PFSK-1 (cell line): ENCODE data around the gene UVRAG.

Experiments
- FOXP2 ChIP-seq: optimal IDR thresholded peaks from 2 replicates; pipeline ENCODE3; 2011; ENCODE audit warnings: borderline replicate concordance, control low read depth, inconsistent platforms; ENCODE audit not compliant: insufficient read depth; ENCODE audit errors: extremely low read length, extremely low read depth
- POLR2AphosphoS5 ChIP-seq: IDR thresholded peaks from 2 replicates; pipeline ENCODE4 v1.6.1; 2012; ENCODE audit warnings: low read depth, mild to moderate bottlenecking, control low read depth, low read length, moderate library complexity
- REST ChIP-seq, 2 experiments: IDR thresholded peaks; 2 replicates each; pipeline versions ENCODE4 v1.6.1 to v1.8.0; 2011 to 2012; ENCODE audit warnings: low read depth in 2 of 2, low read length in 2 of 2, control low read depth in 1 of 2, inconsistent platforms in 1 of 2, mild to moderate bottlenecking in 1 of 2, moderate library complexity in 1 of 2; ENCODE audit not compliant: insufficient read depth in 1 of 2
- SIN3A ChIP-seq: IDR thresholded peaks from 2 replicates; pipeline ENCODE4 v1.6.1; 2012; ENCODE audit warnings: mild to moderate bottlenecking, low read length, moderate library complexity, borderline replicate concordance; ENCODE audit not compliant: insufficient read depth
- TAF1 ChIP-seq: IDR thresholded peaks from 2 replicates; pipeline ENCODE4 v1.6.1; 2012; ENCODE audit warnings: low read length, control low read depth, borderline replicate concordance; ENCODE audit not compliant: insufficient read depth

UVRAG gene

GRCh38 chr11:75816561-75817239 lies 1.7 kb downstream of the UVRAG start:
- no peak for TF ChIP-seq FOXP2
- TF ChIP-seq TAF1, result no peak
- TF ChIP-seq REST (IDR thresholded peaks at IDR 0.05; ENCODE audit: insufficient read depth in 1 of 2, low read depth in 2 of 2, low read length in 2 of 2), result no peak
- TF ChIP-seq POLR2AphosphoS5, result no peak
- no peak for TF ChIP-seq SIN3A

- no peak for TF ChIP-seq POLR2AphosphoS5
- TF ChIP-seq REST (IDR thresholded peaks at IDR 0.05; ENCODE audit: insufficient read depth in 1 of 2, low read depth in 2 of 2, low read length in 2 of 2), result no peak
- no peak for TF ChIP-seq SIN3A
- no peak for TF ChIP-seq FOXP2
- no peak for TF ChIP-seq TAF1
Measured at GRCh38 chr11:75820645-75821044, 5.6 kb downstream of the UVRAG start.

GRCh38 chr11:75821202-75821601 lies 6.2 kb downstream of the UVRAG start:
- TF ChIP-seq REST (IDR thresholded peaks at IDR 0.05; ENCODE audit: insufficient read depth in 1 of 2, low read depth in 2 of 2, low read length in 2 of 2) (no peak), FOXP2 (no peak), POLR2AphosphoS5 (no peak), SIN3A (no peak), TAF1 (no peak)

- TF ChIP-seq POLR2AphosphoS5 (no peak), TAF1 (no peak), FOXP2 (no peak), SIN3A (no peak), REST (IDR thresholded peaks at IDR 0.05; ENCODE audit: insufficient read depth in 1 of 2, low read depth in 2 of 2, low read length in 2 of 2) (no peak)
Measured at GRCh38 chr11:75822541-75822940, 7.5 kb downstream of the UVRAG start.

- TF ChIP-seq POLR2AphosphoS5 (no peak), TAF1 (no peak), REST (IDR thresholded peaks at IDR 0.05; ENCODE audit: insufficient read depth in 1 of 2, low read depth in 2 of 2, low read length in 2 of 2) (no peak), SIN3A (no peak), FOXP2 (no peak)
Measured at GRCh38 chr11:75823415-75823814, 8.4 kb downstream of the UVRAG start.
